ENCODE data around the gene RAF1.

GRCh38 chr3:12582730-12583129, 81.2 kb downstream of the RAF1 start:
- TF ChIP-seq CTCF (IDR thresholded peaks at IDR 0.05), result no peak
- TF ChIP-seq POLR2A (IDR thresholded peaks at IDR 0.05), result no peak
